ENCODE data around the gene WNK1.
"Not testable (repeated sequence)": the region's sequence is repeated elsewhere in the genome, so short reads cannot be mapped to it uniquely, and the experiment has no call there.

WNK1 gene

DNA sequence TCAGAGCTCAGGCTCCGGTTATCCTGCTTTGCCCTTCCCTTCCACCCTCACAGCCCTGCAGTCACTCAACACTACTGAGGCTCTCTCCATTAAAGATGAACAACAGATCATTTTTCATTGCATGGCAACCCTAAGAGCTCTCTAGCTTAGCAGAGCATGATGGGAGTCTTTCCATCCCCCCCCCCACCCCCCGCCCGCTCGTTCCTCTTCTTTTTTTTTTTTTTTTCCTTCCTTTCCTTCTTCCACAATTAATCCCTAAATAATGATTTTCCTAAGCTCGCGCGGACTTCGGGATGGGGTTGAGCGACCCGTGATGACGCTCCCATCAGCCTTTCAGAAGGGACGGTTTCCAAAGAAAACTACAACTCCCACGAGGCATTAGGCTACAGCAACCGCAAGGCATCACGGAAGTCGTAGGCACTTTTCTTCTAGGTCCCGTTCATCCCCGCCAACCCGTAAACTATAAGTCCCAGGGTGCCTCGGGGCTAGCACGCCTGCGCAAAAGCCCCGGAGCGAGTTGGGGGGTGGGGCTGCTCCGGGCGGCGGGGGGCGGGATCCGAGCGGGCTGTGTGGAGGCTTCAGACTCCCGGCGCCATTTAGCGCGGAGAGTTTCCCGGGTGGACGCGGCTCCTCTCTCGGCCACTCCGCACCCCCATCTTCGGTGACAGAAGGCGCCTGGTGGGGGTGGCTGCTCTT, at the start of gene WNK1:
Gene WNK1, plus strand, starts transcription at position 581 of the 696 bp plus-strand sequence. CDS start 987 bp downstream, outside the sequence.
- DNase-seq (ENCODE audit: extremely low spot score) = peak; percentile 96
- ChIA-PET POLR2A (interaction anchor here (0.5 to 2.5 kb wide), 8 partner anchors 9 to 160 kb away, joined by 3 to 9 read pairs (median 5); partner anchors contain the start of gene NINJ2), CTCF (interaction anchor here (0.9 to 5.8 kb wide), 51 partner anchors 8 to 850 kb away, joined by 3 to 52 read pairs (median 8); partner anchors contain the start of genes NINJ2 and RAD52)
- TF ChIP-seq, protein P1, sequence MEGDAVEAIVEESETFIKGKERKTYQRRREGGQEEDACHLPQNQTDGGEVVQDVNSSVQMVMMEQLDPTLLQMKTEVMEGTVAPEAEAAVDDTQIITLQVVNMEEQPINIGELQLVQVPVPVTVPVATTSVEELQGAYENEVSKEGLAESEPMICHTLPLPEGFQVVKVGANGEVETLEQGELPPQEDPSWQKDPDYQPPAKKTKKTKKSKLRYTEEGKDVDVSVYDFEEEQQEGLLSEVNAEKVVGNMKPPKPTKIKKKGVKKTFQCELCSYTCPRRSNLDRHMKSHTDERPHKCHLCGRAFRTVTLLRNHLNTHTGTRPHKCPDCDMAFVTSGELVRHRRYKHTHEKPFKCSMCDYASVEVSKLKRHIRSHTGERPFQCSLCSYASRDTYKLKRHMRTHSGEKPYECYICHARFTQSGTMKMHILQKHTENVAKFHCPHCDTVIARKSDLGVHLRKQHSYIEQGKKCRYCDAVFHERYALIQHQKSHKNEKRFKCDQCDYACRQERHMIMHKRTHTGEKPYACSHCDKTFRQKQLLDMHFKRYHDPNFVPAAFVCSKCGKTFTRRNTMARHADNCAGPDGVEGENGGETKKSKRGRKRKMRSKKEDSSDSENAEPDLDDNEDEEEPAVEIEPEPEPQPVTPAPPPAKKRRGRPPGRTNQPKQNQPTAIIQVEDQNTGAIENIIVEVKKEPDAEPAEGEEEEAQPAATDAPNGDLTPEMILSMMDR (IDR thresholded peaks at IDR 0.05; ENCODE audit: control extremely low read depth, extremely low read depth, low read depth, missing control alignments) = no peak

DNA sequence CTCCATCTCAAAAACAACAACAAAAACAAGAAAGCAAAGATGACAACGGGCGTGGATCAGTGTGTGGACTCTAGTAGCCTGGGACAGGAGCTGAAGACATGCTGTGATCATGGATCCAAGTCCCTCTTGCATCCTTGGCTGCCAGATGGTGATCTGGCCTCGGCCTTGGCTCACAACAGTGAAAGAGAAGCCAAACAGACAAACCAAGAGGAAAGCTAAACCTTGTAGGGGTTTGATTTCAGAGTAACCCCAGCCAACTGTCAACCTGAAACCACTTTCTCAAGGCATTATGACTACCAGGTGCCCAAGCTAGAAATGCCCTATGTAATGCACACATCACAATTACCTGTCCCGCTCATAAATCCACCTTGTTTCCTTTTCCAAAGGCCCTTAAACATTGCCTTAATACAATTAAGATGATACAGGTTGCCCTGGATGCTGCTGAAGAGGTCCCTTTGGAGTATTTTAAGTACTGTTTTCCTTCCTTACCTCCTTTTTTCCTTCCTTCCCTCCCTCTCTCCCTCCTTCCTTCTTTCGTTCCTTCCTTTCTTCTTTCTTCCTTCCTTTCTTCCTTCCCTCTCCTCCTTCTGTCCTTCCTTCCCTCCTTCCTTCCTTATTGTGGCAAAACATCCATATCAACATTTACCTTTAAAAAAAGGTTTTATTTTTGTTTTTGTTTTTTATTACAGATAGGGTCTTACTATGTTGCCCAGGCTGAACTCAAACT, 47.7 kb upstream of the WNK1 start:
- no peak for DNase-seq (ENCODE audit: extremely low spot score)
- TF ChIP-seq, protein P1 (IDR thresholded peaks at IDR 0.05; ENCODE audit: control extremely low read depth, extremely low read depth, low read depth, missing control alignments) = no peak
- ChIA-PET POLR2A (no interaction called here), CTCF (interaction anchor here (0.9 to 1.9 kb wide), 6 partner anchors 12 to 110 kb away, joined by 3 to 5 read pairs (median 4); no protein-coding TSS in a partner anchor)

DNA sequence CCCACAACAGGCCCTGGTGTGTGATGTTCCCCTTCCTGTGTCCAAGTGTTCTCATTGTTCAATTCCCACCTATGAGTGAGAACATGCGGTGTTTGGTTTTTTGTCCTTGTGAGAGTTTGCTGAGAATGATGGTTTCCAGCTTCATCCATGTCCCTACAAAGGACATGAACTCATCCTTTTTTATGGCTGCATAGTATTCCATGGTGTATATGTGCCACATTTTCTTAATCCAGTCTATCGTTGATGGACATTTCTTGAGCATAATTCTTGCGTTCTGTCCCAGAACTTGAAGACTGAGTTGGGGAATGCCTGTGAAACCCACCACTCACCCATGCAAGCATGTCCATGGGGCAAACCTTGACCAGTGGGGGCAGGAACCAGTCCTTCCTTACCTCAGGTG, 44.3 kb upstream of the WNK1 start:
- CTCF ChIA-PET = interaction anchor here (0.9 kb wide), 1 partner anchor 8 kb away, joined by 3 read pairs; no protein-coding TSS in a partner anchor
- DNase-seq (ENCODE audit: extremely low spot score); POLR2A ChIA-PET: not testable (repeated sequence)

DNA sequence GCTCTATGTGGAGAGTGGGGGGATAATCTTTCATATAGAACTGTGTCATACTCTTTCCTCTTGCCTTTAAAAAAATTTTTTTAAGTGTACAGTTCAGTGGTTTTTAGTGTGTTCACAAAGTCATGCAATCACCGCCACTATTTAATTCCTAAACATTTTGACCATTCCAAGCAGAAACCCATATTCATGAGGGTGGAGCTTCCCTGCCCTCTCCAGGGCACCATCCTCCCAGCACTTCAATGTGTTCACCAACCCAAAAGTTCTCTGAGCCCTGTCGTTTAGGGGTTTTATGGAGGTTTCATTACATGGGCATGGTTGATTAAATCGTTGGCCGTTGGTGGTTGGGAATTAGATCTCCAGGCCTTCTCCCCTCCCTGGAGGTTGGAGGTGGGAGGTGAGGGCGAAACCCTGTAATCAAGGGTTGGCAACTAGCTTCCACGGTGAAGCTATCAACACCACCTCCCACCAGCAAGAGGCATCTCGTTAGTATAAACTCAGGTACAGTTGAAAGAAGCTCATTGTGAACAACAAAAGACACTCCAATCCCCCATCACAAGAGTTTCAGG, 42.8 kb upstream of the WNK1 start:
- no peak for DNase-seq (ENCODE audit: extremely low spot score)
- ChIA-PET CTCF (interaction anchor here (0.8 to 1.5 kb wide), 6 partner anchors 10 to 95 kb away, joined by 3 to 5 read pairs (median 3); no protein-coding TSS in a partner anchor), POLR2A (no interaction called here)
- TF ChIP-seq, protein P1 (IDR thresholded peaks at IDR 0.05; ENCODE audit: control extremely low read depth, extremely low read depth, low read depth, missing control alignments) = no peak

DNA sequence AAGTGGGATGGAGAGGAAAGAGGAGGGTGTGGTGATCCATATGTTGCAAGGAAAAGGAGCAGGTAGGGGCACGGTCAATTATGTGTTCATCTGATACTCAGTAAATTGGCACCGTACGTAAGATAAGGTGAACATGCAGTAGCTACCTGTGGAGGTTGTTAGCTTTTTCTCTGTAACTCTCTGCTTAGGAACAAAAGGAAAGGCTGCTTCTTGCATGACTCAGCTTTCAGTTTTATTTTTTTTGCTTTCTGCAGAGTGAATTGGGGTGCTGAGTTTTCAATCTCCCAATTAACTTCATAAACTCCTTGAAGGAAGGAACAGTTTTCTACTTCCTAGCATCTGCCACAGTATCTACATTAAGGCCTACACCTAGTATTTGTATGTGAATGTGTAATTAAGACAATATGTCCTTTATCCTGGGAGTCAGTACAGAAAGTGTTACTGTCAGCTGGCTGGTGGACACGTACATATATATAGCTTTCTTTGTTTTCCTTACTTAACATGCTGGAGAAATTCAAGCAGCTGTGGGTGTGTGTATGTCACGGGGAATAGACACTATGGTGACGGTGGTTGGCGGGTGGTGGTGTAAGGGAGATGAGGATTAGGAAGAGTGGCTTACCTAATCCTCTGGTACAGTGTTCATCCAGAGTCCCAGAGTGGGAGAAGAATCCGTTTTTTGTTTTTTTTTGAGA, 40.1 kb upstream of the WNK1 start:
- CTCF ChIA-PET = interaction anchor here (0.9 to 2.0 kb wide), 4 partner anchors 18 to 80 kb away, joined by 3 to 5 read pairs (median 3); no protein-coding TSS in a partner anchor
- DNase-seq (ENCODE audit: extremely low spot score) = no peak
- TF ChIP-seq, protein P1 (IDR thresholded peaks at IDR 0.05; ENCODE audit: control extremely low read depth, extremely low read depth, low read depth, missing control alignments) = no peak
- POLR2A ChIA-PET = no interaction called here

DNA sequence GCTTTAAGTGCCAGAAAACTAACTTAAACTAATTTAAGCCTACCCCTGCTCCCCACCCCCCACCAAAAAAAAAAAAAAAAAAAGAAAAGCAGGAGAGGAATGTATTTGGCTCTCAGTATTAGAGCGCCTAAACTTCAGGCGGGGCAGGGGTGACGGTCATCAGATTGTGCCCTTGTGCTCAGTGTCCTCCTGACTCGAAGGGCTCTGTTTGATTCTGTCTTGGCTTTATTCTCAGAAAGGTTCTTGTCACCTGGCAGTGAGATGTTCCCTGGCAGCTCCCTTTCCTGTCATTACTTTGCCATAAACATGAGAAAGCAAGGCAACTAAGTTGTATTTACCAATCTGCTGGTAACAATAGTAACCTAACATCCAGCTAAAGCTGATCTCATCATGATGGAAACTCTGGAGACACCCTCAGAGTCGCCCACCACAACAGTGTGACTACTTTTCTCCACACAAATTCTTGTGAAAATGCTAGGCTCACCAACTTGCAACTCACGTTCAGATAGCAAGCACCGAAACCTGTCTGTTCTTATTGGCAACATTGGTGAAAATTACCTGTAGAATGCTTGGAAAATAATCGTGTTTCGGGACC, 39.0 kb upstream of the WNK1 start:
- TF ChIP-seq, protein P1 (IDR thresholded peaks at IDR 0.05; ENCODE audit: control extremely low read depth, extremely low read depth, low read depth, missing control alignments) = no peak
- CTCF ChIA-PET = interaction anchor here (0.7 to 2.0 kb wide), 4 partner anchors 19 to 37 kb away, joined by 3 to 5 read pairs (median 3); no protein-coding TSS in a partner anchor
- no peak for DNase-seq (ENCODE audit: extremely low spot score)
- POLR2A ChIA-PET = no interaction called here
